Heart left ventricle (tissue), 16 donors: ENCODE measurements around the gene NABP1. TPM values are rescaled to one million over a fixed set of nuclear protein-coding genes. Genes with fewer than 3 reads are reported as not detected.

Source experiments
- ATAC-seq, 4 donors: fragments of 200-7000 bp; cut with Tn5 transposase; one replicate each; pipeline ENCODE4 v1.9.1; 2020 to 2022; ENCODE audit warnings: moderate library complexity in 4 of 4, mild to moderate bottlenecking in 3 of 4, moderate number of reproducible peaks in 1 of 4
- DNase-seq, 5 donors: peaks; one replicate each; pipeline ENCODE4 v3.0.0-alpha.2; 2020
- H3K27ac ChIP-seq, 12 donors: fragments of 200-600 bp; sonication (generic) in 4 of 12; one replicate each; pipeline versions ENCODE4 v1.5.0 to v1.8.0; 2016 to 2022; ENCODE audit warnings: mild to moderate bottlenecking in 2 of 12
- H3K27me3 ChIP-seq, 9 donors: fragments of 200-600 bp; sonication (generic) in 2 of 9; one replicate each; pipeline versions ENCODE4 v1.5.1 to v1.8.0; 2016 to 2022; ENCODE audit warnings: mild to moderate bottlenecking in 3 of 9
- H3K36me3 ChIP-seq, 9 donors: fragments of 200-600 bp; sonication (generic) in 2 of 9; one replicate each; pipeline versions ENCODE4 v1.5.0 to v1.8.0; 2018 to 2022; ENCODE audit warnings: mild to moderate bottlenecking in 2 of 9
- H3K4me1 ChIP-seq, 12 donors: fragments of 200-600 bp; sonication (generic) in 4 of 12; one replicate each; pipeline versions ENCODE4 v1.5.0 to v1.8.0; 2016 to 2022; ENCODE audit warnings: mild to moderate bottlenecking in 3 of 12
- H3K4me3 ChIP-seq, 12 donors: fragments of 200-600 bp; sonication (generic) in 4 of 12; one replicate each; pipeline versions ENCODE4 v1.5.0 to v1.8.0; 2017 to 2022; ENCODE audit warnings: mild to moderate bottlenecking in 9 of 12, moderate library complexity in 4 of 12
- H3K9me3 ChIP-seq, 12 donors: fragments of 200-600 bp; sonication (generic) in 4 of 12; one replicate each; pipeline versions ENCODE4 v1.5.0 to v1.8.0; 2016 to 2022; ENCODE audit warnings: mild to moderate bottlenecking in 1 of 12
- POLR2A ChIP-seq, 2 donors: fragments of 450-650 bp; IDR thresholded peaks; one replicate each; pipeline ENCODE4 v1.6.1; 2017; ENCODE audit warnings: antibody characterized with exemption in 2 of 2, mild to moderate bottlenecking in 2 of 2, moderate library complexity in 2 of 2
- WGBS, 4 donors: extraction: QIAGEN DNeasy Blood & Tissue Kit in 2 of 4; methylation state at CpG; one replicate each; pipeline versions ENCODE4 v1.1.5 to v1.1.7; 2013 to 2018; 5-methylcytosine and 5-hydroxymethylcytosine counted together
- intact Hi-C, 10 donors: fragments of 100-400 bp; cut with DNase I; formaldehyde crosslinking; loops; one replicate each; pipeline versions ENCODE4 v1.11.1 to v1.14.2; 2022
- polyA plus RNA-seq, 2 donors: library from polyadenylated mRNA; stranded (reverse); fragments of 200-250 nt; gene quantifications; one replicate each; pipeline ENCODE4 v1.2.3, GENCODE V29; 2013
- total RNA-seq, 9 donors: library from RNA; depleted of rRNA in 2 of 9; stranded (reverse); fragments of >200 nt in 2 of 9; fragmentation: NEBNext Ultra II Directional in 3 of 9; extraction: Animal tissue kit (Norgen Biotek cat#: 25700) in 3 of 9; gene quantifications; one replicate each; pipeline versions ENCODE4 v1.1.0 to v1.2.4, GENCODE V29; 2016 to 2023
- TF ChIP-seq, protein P1 (sequence below), 12 donors: fragments of 200-600 bp; sonication (generic) in 4 of 12; IDR thresholded peaks; one replicate each; pipeline versions ENCODE4 v1.5.0 to v1.8.0; 2018 to 2022; ENCODE audit warnings: antibody characterized with exemption in 12 of 12, mild to moderate bottlenecking in 5 of 12
- donor health status: ischemic (EF 13 %, LVEDD 7.1; RV severe dilation, severe dysfunction).
- donor health status: healthy with polysubstance abuse.
- donor health status: DM: no; HTN: yes; CAD: no.
- donor health status: DM: no; HTN: no; CAD: no.
- donor health status: ischemic (EF 25% LVEDD 6.9; RV normal size, moderate dysfunction).
- donor health status: ischemic (EF 25% LVEDD 5.7; RV mildly dilated, moderate dysfunction).
- donor health status: healthy.
- donor health status: DM: yes; HTN: yes; CAD: no.
- donor health status: ischemic (EF 35%, LVEDD 5.7; RV mildly dilated, moderate dysfunction).
- donor health status: nonischemic (EF 11% LVEDD 7.7; RV severe dilation, severe dysfunction).
- donor health status: DM: yes; HTN: yes; CAD: no.
- donor health status: PGD.
- donor health status: ischemic (EF 29% LVEDD 5.4; RV normal size, mild dysfunction).
- donor health status: nonischemic (EF 23%, LVEDD 6.1; RV moderate dilation, normal function).

Gene NABP1
- total and polyA plus RNA-seq, 11 donors: 1.5 to 36.3 (median 3.3) TPM

DNA sequence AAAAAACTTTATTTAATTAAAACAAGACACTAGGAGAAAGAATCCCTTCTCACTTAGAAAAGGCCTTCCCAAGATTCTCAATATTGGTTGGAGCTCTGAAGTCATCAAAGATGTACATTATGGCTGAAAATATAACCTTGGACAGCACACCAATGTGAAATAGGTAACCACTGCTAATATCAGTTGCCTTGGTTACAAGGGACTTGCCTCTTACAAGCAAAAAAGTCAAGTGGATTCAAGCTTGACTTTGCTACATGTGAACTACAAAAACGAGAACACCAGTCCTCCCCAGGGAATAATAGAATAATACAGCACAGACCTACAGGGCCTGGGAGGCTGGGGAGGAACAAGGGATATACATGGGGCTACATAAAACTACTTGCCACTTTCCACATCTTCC is 46.1 kb downstream of the NABP1 start:
- H3K9me3 ChIP-seq: no peaks in the 10 kb centered on the region
- TF ChIP-seq, protein P1, sequence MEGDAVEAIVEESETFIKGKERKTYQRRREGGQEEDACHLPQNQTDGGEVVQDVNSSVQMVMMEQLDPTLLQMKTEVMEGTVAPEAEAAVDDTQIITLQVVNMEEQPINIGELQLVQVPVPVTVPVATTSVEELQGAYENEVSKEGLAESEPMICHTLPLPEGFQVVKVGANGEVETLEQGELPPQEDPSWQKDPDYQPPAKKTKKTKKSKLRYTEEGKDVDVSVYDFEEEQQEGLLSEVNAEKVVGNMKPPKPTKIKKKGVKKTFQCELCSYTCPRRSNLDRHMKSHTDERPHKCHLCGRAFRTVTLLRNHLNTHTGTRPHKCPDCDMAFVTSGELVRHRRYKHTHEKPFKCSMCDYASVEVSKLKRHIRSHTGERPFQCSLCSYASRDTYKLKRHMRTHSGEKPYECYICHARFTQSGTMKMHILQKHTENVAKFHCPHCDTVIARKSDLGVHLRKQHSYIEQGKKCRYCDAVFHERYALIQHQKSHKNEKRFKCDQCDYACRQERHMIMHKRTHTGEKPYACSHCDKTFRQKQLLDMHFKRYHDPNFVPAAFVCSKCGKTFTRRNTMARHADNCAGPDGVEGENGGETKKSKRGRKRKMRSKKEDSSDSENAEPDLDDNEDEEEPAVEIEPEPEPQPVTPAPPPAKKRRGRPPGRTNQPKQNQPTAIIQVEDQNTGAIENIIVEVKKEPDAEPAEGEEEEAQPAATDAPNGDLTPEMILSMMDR (IDR thresholded peaks at IDR 0.05): no peak
- no peak for TF ChIP-seq POLR2A (IDR thresholded peaks at IDR 0.05)
- intact Hi-C loops: no loop called here
- H3K27me3 ChIP-seq: no peaks in the 10 kb centered on the region
- no peaks in the 10 kb centered on the region for H3K4me1 ChIP-seq
- no peak overlapping the region for H3K4me3 ChIP-seq
- DNase-seq (no peak), ATAC-seq (no peak)
- no peaks in the 10 kb centered on the region for H3K36me3 ChIP-seq
- WGBS, 4 donors: 38 to 53% (median 49%) methylated on average over 1 of the region's 1 CpG
- H3K27ac ChIP-seq: no peak overlapping the region

DNA sequence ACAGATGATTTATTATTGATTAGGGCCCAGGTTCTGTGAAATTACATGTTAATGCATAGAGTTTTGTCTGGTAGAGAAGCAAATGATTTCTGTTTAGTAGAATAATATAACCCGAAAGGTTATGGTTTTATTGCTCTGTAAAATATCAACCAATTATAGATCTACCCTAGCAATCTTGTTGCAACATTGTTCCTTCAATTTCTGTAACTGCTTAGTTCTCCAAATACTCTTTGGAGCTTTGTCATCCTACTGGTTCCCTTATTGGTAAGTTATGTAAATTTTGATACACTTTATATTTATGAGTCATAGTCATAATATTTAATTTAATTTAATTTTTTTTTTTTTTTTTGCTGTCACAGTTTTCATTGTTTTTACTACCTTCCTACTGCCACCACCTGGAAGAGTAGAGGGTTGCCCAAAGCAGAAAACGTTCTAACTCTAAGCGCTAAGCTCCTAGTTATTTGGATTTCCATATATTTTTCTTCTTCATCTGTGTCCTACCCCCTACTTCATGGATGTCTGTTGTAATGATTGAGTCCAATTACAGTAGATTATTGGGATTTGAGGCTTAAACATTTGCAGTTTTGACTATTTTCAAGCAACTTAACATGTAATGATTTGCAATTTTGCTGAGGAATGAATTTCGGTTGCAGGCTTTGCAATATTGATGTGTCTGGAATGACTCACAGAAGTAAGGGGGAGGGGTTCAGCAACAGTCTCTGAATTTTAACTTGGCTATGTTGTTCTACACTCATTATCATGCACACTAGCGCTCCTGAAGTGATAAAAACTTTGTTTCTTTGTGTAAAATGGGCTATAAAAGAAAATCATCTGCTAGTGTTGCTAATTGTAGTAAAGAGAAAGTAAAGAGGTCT is 51.1 kb downstream of the NABP1 start:
- Histone ChIP-seq H3K9me3 (no peaks in the 10 kb centered on the region), H3K4me1 (no peaks in the 10 kb centered on the region), H3K27me3 (peaks cover 0 to 11% (median 0%) of the 10 kb centered on the region in 9 donors)

DNA sequence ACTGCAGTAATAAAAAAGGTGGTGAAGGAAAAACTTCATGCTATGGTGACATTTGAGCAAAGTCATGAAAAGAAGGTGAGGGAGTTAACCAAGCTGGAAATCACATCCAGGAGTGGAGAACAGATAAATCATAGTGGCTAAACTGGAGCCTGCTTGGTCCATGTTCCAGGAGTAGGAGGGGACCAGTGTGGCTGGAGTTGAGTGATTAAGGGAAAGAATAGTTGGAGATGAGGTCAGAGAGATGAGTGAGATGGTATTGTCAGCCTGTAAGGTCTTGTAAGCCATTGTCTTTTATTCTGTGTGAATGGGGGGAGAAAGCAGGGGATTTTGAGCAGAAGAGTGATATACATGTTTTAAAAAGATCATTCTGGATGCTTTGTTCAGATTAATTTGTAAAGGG is 52.3 kb downstream of the NABP1 start:
- Histone ChIP-seq H3K4me1 (no peaks in the 10 kb centered on the region), H3K4me3 (no peak overlapping the region), H3K27me3 (peaks cover 0 to 11% (median 0%) of the 10 kb centered on the region in 9 donors), H3K36me3 (no peaks in the 10 kb centered on the region), H3K9me3 (no peaks in the 10 kb centered on the region), H3K27ac (no peak overlapping the region)
- ATAC-seq (no peak), DNase-seq (no peak)
- TF ChIP-seq POLR2A (IDR thresholded peaks at IDR 0.05): no peak
- TF ChIP-seq, protein P1 (IDR thresholded peaks at IDR 0.05): no peak
- intact Hi-C loops: no loop called here

More for the DNA sequence above, 51.1 kb downstream of the NABP1 start:
- Histone ChIP-seq H3K27ac (no peak overlapping the region), H3K4me3 (no peak overlapping the region), H3K36me3 (no peaks in the 10 kb centered on the region)
- DNase-seq (no peak), ATAC-seq (no peak)
- intact Hi-C loops: no loop called here
- WGBS, 4 donors: 67 to 74% (median 68%) methylated on average over 5 of the region's 5 CpGs
- TF ChIP-seq POLR2A (IDR thresholded peaks at IDR 0.05): no peak
- TF ChIP-seq, protein P1 (IDR thresholded peaks at IDR 0.05): no peak

Other genes starting within 250 kb of the NABP1 start
- gene CAVIN2, start 169.0 kb downstream of the NABP1 start, total RNA-seq: 100 to 1,000 TPM in 5 of 9 donors, 10 to 100 TPM in 4; 50.3 to 149 (median 113) TPM
- 10 to 100 TPM; 35.2 to 38.9 TPM for gene CAVIN2, start 169.0 kb downstream of the NABP1 start, polyA plus RNA-seq